GM12801 (cell line): ENCODE measurements around the gene SLC26A9.
A peak's percentile ranks its signal among the peaks of the same experiment; 100 is the strongest.

Experiments
- TF ChIP-seq, protein P1 (sequence below): IDR thresholded peaks from one replicate; pipeline ENCODE4 v1.5.1; 2011; ENCODE audit warnings: control low read depth; ENCODE audit not compliant: insufficient read length; ENCODE audit errors: extremely low read depth

Gene SLC26A9

DNA sequence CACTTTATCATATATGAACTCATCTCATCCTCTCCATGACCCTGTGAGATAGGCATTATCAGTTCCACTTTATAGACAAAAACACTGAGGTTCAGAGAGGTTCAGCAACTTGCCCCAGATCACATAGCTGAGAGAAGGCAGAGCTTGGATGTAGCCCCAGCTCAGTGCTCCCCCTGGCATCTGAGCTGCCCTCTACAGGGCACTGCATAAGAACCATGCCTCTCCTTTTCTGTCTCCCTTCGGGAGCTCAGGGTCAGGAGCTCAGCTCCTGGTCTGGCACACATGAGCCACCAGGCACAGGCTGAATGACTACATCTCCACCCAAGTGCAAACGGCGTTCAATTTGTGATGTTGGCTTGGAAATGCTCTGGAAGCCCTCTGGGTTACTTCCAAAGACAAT, 43.0 kb upstream of the SLC26A9 start:
- TF ChIP-seq, protein P1, sequence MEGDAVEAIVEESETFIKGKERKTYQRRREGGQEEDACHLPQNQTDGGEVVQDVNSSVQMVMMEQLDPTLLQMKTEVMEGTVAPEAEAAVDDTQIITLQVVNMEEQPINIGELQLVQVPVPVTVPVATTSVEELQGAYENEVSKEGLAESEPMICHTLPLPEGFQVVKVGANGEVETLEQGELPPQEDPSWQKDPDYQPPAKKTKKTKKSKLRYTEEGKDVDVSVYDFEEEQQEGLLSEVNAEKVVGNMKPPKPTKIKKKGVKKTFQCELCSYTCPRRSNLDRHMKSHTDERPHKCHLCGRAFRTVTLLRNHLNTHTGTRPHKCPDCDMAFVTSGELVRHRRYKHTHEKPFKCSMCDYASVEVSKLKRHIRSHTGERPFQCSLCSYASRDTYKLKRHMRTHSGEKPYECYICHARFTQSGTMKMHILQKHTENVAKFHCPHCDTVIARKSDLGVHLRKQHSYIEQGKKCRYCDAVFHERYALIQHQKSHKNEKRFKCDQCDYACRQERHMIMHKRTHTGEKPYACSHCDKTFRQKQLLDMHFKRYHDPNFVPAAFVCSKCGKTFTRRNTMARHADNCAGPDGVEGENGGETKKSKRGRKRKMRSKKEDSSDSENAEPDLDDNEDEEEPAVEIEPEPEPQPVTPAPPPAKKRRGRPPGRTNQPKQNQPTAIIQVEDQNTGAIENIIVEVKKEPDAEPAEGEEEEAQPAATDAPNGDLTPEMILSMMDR: no peak

DNA sequence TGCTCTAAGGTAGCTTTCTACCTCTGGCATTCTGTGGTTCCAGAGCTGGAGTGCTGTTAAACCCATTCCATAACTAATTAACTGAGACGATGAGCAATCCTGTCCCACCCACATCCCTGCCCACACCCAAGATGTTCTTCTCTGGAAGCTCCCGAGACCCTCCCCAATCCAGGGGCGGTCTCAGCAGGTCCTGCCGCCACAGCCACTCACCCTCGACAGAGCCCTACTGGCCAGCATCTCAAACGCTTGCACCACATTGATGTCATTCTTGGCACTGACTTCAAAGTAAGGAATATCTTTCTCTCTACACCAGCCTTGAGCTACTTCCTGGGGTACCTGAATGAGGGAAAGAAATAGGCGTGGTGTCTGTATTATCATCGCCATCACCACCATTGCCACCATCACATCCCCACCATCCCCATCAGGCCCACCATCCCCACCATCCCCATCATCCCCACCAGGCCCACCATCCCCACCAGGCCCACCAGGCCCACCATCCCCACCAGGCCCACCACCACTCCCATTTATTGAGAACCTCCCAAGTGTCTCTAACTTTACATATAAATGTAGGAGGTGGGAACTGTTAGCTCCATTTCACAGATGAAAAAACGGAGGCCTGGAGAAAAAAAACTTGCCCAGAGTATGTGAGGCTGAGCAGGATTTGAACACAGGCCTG, 42.2 kb upstream of the SLC26A9 start:
- TF ChIP-seq, protein P1: no peak

DNA sequence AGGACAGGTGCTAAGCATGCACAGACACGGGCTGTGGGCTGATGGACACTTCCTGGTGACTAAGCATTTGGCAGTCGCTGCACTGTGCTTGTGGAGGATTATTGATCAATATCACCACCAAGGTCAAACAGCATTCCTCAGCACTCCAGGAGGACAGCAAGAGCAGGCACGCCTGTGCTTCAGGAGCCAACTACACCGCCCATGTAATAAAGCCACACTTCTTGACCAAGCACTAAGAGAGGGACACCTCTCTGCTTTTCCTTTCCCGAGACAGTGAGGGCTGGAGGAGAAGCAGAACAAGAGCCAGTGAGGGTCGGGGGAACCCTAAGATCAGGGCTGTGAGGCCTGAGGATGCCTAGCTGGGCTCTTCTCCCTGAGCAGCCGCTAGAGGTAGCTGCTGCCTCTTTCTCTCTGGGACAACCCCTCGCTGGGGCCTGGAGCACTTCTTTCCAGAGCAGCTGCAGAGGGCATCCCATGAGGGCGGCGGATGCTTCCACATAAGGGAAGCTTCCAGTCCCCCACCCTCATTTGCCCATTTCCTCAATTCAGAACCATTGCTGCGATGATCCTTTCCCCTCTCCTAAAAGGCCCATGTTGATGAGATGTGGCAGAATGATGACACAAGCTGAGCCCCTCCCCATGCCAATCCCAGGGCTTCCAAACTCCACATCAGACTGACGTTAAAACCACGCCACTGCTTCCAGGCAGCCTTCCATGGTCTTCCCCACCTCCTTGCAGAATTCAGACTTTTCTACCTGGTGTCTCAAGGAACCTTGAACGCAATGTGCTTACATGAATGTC, 40.9 kb upstream of the SLC26A9 start:
- TF ChIP-seq, protein P1: peak; percentile 30

DNA sequence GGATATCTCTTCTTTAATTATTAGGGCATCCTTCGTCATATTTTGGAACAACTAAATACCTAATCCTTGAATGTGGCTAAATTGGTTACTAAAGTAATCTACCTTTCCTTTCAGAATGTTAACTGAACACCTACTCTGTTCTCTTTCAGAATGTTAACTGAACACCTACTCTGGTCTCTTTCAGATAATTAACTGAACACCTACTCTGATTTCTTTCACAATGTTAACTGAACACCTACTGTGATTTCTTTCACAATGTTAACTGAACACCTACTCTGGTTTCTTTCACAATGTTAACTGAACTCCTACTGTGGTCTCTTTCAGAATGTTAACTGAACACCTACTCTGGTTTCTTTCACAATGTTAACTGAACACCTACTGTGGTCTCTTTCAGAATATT, 38.0 kb upstream of the SLC26A9 start:
- TF ChIP-seq, protein P1: no peak

DNA sequence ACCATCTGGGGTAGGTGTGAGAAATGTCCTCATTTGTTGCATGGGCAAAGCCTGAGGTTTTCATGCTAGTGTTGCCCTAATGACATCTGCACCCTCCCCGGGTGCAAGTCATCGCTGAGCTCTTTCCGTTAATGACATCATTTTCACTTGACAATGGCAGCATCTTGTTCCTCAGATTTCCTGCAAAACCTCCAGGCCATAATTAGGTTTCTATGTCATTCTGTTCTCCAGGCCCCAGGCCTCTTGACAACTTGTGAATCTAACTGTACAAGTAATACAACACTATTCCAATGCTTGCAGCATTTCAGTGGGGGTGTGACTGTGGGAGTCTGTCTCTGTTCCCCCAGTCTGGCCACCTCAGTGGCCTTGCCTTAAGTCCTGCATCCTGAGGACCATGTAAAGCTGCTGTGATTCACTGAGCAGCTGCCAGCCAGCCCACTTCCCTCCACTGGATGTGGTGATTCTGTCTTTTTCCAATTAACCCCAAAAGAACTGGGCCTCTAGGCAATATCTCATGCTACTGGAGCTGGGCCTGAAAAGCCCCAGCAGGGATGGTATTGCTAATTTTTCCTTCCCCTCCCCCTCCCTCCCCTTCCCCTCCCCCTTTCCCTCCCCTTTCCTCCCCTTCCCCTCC, 37.1 kb upstream of the SLC26A9 start:
- TF ChIP-seq, protein P1: no peak

DNA sequence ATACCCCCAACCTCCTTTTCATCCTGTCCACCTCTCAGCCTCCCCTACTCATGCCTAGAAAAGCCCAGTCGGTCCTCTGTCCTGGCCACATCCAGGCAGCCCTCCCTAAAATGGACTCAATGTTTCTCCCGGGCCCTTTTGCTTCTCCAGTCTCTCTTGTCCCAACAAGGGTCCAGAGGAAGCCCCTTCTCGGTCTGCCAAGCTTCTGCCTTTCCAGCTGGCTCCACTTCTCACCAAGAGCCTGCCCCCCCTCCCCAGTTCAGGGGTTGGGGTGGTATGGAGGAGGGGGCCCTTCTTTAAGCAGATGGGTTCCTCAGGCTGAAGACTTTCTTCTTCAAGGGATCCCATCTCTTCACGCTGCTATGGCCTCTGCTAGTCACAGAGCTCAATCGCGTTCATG, 36.0 kb upstream of the SLC26A9 start:
- TF ChIP-seq, protein P1: no peak

DNA sequence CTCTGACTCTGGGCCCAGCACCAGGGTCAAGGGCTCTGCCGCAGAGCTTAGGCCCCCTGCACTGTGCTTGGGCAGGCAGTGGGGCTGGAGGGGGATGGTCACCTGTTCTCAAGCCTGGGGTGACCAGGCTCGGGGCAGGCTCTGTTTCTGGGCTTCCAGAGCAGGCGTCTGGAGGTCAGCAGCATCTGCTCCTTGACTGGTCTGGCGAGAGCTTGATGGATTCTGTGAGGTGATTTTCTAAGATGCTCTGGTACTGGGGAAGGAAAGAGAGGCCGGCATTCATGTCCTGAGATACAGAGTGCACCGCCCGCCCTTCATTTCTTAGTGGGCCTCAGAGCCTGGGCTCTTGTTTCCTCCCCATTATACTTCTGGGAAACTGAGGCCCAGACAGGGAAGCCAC, 35.4 kb upstream of the SLC26A9 start:
- TF ChIP-seq, protein P1: no peak
